Caco-2 (cell line): ENCODE data around the gene TESK2. TPM values are rescaled to one million over a fixed set of nuclear protein-coding genes. Genes with fewer than 3 reads are reported as not detected.
"Not testable (repeated sequence)": the region's sequence is repeated elsewhere in the genome, so short reads cannot be mapped to it uniquely, and the experiment has no call there.

Experiments
- BruUV-seq: library from RNA; stranded (reverse); fragments of 400-500 nt; replicated peaks from 2 replicates; lab custom pipeline; 2021; lab: Mats Ljungman, UMichigan
- CTCF ChIA-PET: fragments of 300-600 bp; sonication (Branson Sonifier 250); formaldehyde crosslinking; loops from one replicate; lab custom pipeline; 2022; ENCODE audit warnings: antibody characterized with exemption; lab: Charles Lee
- POLR2A ChIA-PET: fragments of 300-600 bp; sonication (Branson Sonifier 250); formaldehyde crosslinking; loops from one replicate; lab custom pipeline; 2022; ENCODE audit warnings: antibody characterized with exemption; lab: Charles Lee
- DNase-seq, 2 experiments: peaks; one replicate each; pipeline versions ENCODE4 v3.0.0 to v3.0.0-alpha.2; 2020 to 2022
- H3K27me3 ChIP-seq: replicated peaks from 2 replicates; pipeline ENCODE4 v1.6.0; 2011; ENCODE audit warnings: low read length; ENCODE audit not compliant: control insufficient read depth, insufficient read depth
- H3K36me3 ChIP-seq: 2 replicates; pipeline ENCODE4 v1.5.1; 2011; ENCODE audit warnings: low read length; ENCODE audit not compliant: control insufficient read depth, insufficient read depth
- H3K4me1 ChIP-seq: fragments of 250-450 bp; sonication (Bioruptor Pico); 2 replicates; pipeline ENCODE4 v1.5.1; 2020; ENCODE audit warnings: mild to moderate bottlenecking
- H3K4me3 ChIP-seq: 2 replicates; pipeline ENCODE4 v1.5.1; 2011; ENCODE audit warnings: low read depth, mild to moderate bottlenecking, control low read depth, low read length
- H3K9me3 ChIP-seq: fragments of 250-450 bp; sonication (Bioruptor Pico); 2 replicates; pipeline ENCODE4 v1.5.1; 2020; ENCODE audit warnings: mild to moderate bottlenecking, moderate library complexity
- H3K27ac Mint-ChIP-seq: one replicate; pipeline ENCODE4 v1.8.0; 2022; ENCODE audit warnings: mixed read lengths; ENCODE audit not compliant: unreplicated experiment
- H3K27me3 Mint-ChIP-seq: one replicate; pipeline ENCODE4 v1.8.0; 2022; ENCODE audit warnings: mixed read lengths; ENCODE audit not compliant: insufficient read depth, unreplicated experiment
- H3K36me3 Mint-ChIP-seq: one replicate; pipeline ENCODE4 v1.8.0; 2022; ENCODE audit warnings: mild to moderate bottlenecking, mixed read lengths; ENCODE audit not compliant: insufficient read depth, unreplicated experiment
- H3K4me1 Mint-ChIP-seq: one replicate; pipeline ENCODE4 v1.8.0; 2022; ENCODE audit warnings: low read depth, mixed read lengths; ENCODE audit not compliant: unreplicated experiment
- H3K4me3 Mint-ChIP-seq: one replicate; pipeline ENCODE4 v1.8.0; 2022; ENCODE audit warnings: mild to moderate bottlenecking, moderate library complexity, mixed read lengths; ENCODE audit not compliant: unreplicated experiment
- H3K9me3 Mint-ChIP-seq: one replicate; pipeline ENCODE4 v1.8.0; 2022; ENCODE audit warnings: mixed read lengths; ENCODE audit not compliant: unreplicated experiment
- CTCF ChIP-seq, 2 experiments: fragments of 200-600 bp in 1 of 2; IDR thresholded peaks; 1 replicate in 1 of 2; 2 replicates in 1 of 2; pipeline versions ENCODE4 v1.5.1 to v1.8.0; 2011 to 2022; ENCODE audit warnings: antibody characterized with exemption in 1 of 2, control low read depth in 1 of 2, inconsistent platforms in 1 of 2, low read depth in 1 of 2, low read length in 1 of 2, mild to moderate bottlenecking in 1 of 2, moderate library complexity in 1 of 2; ENCODE audit not compliant: insufficient read depth in 1 of 2, severe bottlenecking in 1 of 2, unreplicated experiment in 1 of 2
- intact Hi-C: fragments of 100-400 bp; cut with micrococcal nuclease; formaldehyde crosslinking; loops from one replicate; pipeline ENCODE4 v1.10.0; 2022; ENCODE audit not compliant: unreplicated experiment
- total RNA-seq: library from RNA; stranded (reverse); gene quantifications from 2 replicates; pipeline ENCODE4 v1.2.3, GENCODE V29; 2022

TESK2 gene
- total RNA-seq, 1 experiment from 2014 or later: 14.7 TPM

- no peak for TF ChIP-seq CTCF (IDR thresholded peaks at IDR 0.05; ENCODE audit: insufficient read depth in 1 of 2, low read depth in 1 of 2, low read length in 1 of 2, severe bottlenecking in 1 of 2, unreplicated experiment in 1 of 2)
- CTCF ChIA-PET: interaction anchor here (0.6 kb wide), 1 partner anchor 133 kb away, joined by 3 read pairs; the partner anchor contains the start of genes MUTYH and TOE1
Measured at GRCh38 chr1:45473302-45473701, 17.7 kb downstream of the TESK2 start.

GRCh38 chr1:45470306-45470798 lies 20.6 kb downstream of the TESK2 start:
- no peaks in the 10 kb centered on the region for H3K9me3 ChIP-seq

More at GRCh38 chr1:45473302-45473701, 17.7 kb downstream of the TESK2 start:
- Mint-ChIP-seq H3K4me1 (no peaks in the 10 kb centered on the region), H3K36me3 (no peaks in the 10 kb centered on the region), H3K27me3 (no peaks in the 10 kb centered on the region), H3K27ac (no peak overlapping the region), H3K9me3 (no peaks in the 10 kb centered on the region), H3K4me3 (no peak overlapping the region)
- Histone ChIP-seq H3K36me3 (no peaks in the 10 kb centered on the region), H3K9me3 (no peaks in the 10 kb centered on the region), H3K27me3 (no peaks in the 10 kb centered on the region), H3K4me1 (no peaks in the 10 kb centered on the region), H3K4me3 (no peak overlapping the region)
- intact Hi-C loops: no loop called here
- no peak for DNase-seq
- BruUV-seq: no TSS peak
- POLR2A ChIA-PET: no interaction called here

GRCh38 chr1:45467353-45467752 lies 23.6 kb downstream of the TESK2 start:
- H3K36me3 ChIP-seq, H3K27ac Mint-ChIP-seq, CTCF ChIA-PET, H3K4me3 Mint-ChIP-seq, H3K9me3 ChIP-seq, intact Hi-C loops, H3K9me3 Mint-ChIP-seq, BruUV-seq, H3K27me3 Mint-ChIP-seq, H3K4me3 ChIP-seq, H3K36me3 Mint-ChIP-seq, H3K27me3 ChIP-seq, DNase-seq, H3K4me1 ChIP-seq, H3K4me1 Mint-ChIP-seq: not testable (repeated sequence)
- POLR2A ChIA-PET: interaction anchor here (0.7 kb wide), 1 partner anchor 94 kb away, joined by 4 read pairs; no protein-coding TSS in a partner anchor

More at GRCh38 chr1:45470306-45470798, 20.6 kb downstream of the TESK2 start:
- Mint-ChIP-seq H3K27me3 (no peaks in the 10 kb centered on the region), H3K27ac (no peak overlapping the region), H3K9me3 (no peaks in the 10 kb centered on the region), H3K4me3 (no peak overlapping the region), H3K4me1 (no peaks in the 10 kb centered on the region), H3K36me3 (peaks cover 5% of the 10 kb centered on the region)
- intact Hi-C loops: no loop called here
- Histone ChIP-seq H3K27me3 (no peaks in the 10 kb centered on the region), H3K4me3 (no peak overlapping the region), H3K4me1 (no peaks in the 10 kb centered on the region), H3K36me3 (no peaks in the 10 kb centered on the region)
- no peak for TF ChIP-seq CTCF (IDR thresholded peaks at IDR 0.05; ENCODE audit: insufficient read depth in 1 of 2, low read depth in 1 of 2, low read length in 1 of 2, severe bottlenecking in 1 of 2, unreplicated experiment in 1 of 2)
- DNase-seq: no peak
- POLR2A ChIA-PET: no interaction called here
- BruUV-seq: no TSS peak
- CTCF ChIA-PET: no interaction called here
